Stimulated activated CD4-positive, alpha-beta T cell treated with anti-CD3 and anti-CD28 coated beads, Interleukin-1b, Interleukin-23, amount 100 ng/mL, for 48 hours (primary cell): ENCODE results near the gene SGSH.
A peak's percentile ranks its signal among the peaks of the same experiment; 100 is the strongest.

ENCODE experiments used
- DNase-seq: peaks from one replicate; pipeline ENCODE4 v3.0.0-alpha.2; 2020

The SGSH gene

GRCh38 chr17:80223838-80224497 is 3.8 kb upstream of the SGSH start:
- no peak for DNase-seq

GRCh38 chr17:80223142-80223815 is 3.1 kb upstream of the SGSH start:
- DNase-seq = no peak

- DNase-seq = no peak
Measured at GRCh38 chr17:80222376-80223141, 2.4 kb upstream of the SGSH start.

- DNase-seq = no peak
Measured at GRCh38 chr17:80221351-80222105, 1.4 kb upstream of the SGSH start.

- DNase-seq = no peak
Measured at GRCh38 chr17:80220736-80221215, 643 bp upstream of the SGSH start.

GRCh38 chr17:80219763-80220053 is 425 bp downstream of the SGSH start:
- DNase-seq = no peak

GRCh38 chr17:80219013-80219762 is 945 bp downstream of the SGSH start:
- peak; percentile 92 for DNase-seq

- DNase-seq = no peak
Measured at GRCh38 chr17:80218391-80218790, 1.7 kb downstream of the SGSH start.

- no peak for DNase-seq
Measured at GRCh38 chr17:80217703-80218362, 2.3 kb downstream of the SGSH start.

- DNase-seq = no peak
Measured at GRCh38 chr17:80216473-80217456, 3.4 kb downstream of the SGSH start.

- no peak for DNase-seq
Measured at GRCh38 chr17:80214878-80215210, 5.3 kb downstream of the SGSH start.

GRCh38 chr17:80214012-80214877 is 5.9 kb downstream of the SGSH start:
- no peak for DNase-seq

GRCh38 chr17:80213643-80213975 is 6.5 kb downstream of the SGSH start:
- no peak for DNase-seq

GRCh38 chr17:80212962-80213642 is 7.0 kb downstream of the SGSH start:
- DNase-seq = no peak

- no peak for DNase-seq
Measured at GRCh38 chr17:80212511-80212910, 7.6 kb downstream of the SGSH start.

- no peak for DNase-seq
Measured at GRCh38 chr17:80212109-80212508, 8.0 kb downstream of the SGSH start.

GRCh38 chr17:80210348-80211108 is 9.6 kb downstream of the SGSH start:
- no peak for DNase-seq

- DNase-seq = no peak
Measured at GRCh38 chr17:80209765-80210164, 10.4 kb downstream of the SGSH start.

- DNase-seq = no peak
Measured at GRCh38 chr17:80208050-80208449, 12.1 kb downstream of the SGSH start.
